DMS79 (cell line): ENCODE measurements around the gene SLMAP.

Experiments
- DNase-seq: peaks from one replicate; lab custom pipeline; 2025; lab: John Stamatoyannopoulos, UW

SLMAP gene

DNA sequence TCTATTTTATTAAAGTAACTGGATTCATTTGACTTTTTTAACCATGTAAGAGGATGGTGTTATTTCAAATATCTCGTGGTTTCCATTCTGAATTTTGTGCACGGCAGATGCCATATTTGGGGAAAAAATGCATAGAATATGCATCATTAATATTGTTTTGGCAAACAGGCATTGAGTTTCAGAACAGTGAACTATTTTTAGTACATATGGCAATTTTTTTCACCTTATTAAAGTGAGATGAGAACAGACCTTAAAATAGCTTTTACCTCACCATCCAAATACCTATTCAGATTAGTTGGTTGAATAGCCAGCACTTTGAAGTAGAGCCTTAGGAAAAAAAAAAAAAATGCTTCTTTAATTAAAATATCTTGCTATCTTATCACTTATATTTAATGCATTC is 134.8 kb downstream of the SLMAP start:
- DNase-seq, result no peak

DNA sequence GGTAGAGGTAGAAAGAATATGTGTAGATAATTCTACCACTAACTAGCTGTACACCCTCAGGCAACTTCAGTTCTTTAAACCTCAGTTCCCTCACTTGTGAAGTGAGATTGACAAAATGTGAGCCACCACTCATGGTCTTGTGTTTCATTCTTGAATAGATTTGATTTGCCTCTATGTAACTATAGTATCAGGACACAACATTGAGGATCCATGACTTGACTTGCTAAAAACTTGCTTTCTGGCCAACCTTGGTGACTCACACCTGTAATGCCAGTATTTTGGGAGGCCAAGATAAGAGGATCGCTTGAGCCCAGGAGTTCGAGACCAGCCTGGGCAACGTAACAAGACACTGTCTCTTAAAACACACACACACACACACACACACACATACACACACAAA is 136.3 kb downstream of the SLMAP start:
- DNase-seq, result no peak

DNA sequence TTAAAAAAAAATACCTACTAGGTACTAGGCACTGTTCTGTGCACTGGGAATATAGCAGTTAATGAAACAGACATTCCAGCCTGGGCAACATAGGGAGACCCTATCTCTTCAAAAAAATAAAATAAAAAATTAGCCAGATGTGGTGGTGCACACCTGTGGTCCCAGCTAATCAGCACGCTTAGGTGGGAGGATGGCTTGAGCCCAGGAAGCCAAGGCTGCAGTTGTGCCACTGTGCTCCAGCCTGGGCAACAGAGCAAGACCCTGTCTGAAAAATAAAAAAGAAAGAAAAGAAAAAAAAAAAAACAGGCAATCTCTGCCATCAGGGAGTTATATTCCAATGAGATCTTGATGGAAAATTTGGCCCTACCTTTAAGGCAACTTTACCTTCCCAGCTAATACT is 137.0 kb downstream of the SLMAP start:
- DNase-seq, result no peak

DNA sequence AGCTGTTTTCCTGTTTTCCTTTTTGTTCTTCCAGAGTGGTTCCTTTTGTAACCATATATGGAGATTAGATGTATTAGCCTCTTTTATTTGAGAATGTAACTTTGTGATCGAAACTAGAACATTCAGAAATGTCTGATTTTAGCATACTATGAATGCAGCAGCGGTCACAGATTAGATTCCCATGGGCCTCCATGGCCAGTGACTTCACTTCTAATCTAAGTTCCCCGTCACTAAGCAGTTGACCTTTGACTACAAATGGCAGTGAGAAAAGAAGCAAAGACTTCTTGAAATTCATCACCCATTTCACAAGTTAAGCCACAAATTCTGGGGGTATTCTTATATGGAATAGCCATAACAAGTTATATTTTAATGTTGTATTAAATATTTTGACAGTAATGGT is 137.6 kb downstream of the SLMAP start:
- DNase-seq, result no peak

DNA sequence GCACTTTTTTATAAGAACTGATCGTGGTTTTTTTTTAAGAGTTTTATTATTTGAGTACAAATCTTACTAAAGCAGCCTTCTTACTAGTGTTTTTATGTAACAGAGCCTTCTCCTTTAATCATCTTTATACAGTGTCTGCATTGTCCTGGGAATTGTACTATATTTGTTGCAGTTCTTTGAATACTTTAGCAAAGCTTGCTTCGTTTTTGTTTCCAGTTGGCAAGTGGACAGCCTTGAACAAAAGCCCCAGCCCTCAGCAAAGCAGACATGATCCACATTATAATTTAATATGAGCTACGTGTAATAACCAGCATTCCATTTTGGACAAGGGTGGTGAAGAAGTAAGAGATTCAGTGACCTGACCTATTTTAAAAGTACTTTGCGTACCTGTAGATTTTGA is 139.9 kb downstream of the SLMAP start:
- no peak for DNase-seq

DNA sequence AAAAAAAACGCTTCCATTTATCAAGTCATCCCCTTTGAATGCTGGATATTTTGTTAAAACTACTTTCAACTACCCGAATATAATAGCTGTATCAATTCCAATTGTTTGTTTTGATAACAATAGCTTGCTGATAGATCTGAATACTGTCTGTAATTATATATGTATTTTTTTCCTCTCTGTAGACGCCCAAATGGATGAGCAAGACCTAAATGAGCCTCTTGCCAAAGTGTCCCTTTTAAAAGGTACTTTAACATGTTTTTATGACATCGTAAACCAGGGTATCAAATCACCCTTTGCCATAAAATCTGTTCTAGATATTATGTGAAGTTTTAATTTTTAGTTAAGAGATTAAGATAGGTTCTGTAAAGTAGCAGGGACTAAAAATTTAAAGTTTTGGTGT is 140.6 kb downstream of the SLMAP start:
- DNase-seq, result no peak

DNA sequence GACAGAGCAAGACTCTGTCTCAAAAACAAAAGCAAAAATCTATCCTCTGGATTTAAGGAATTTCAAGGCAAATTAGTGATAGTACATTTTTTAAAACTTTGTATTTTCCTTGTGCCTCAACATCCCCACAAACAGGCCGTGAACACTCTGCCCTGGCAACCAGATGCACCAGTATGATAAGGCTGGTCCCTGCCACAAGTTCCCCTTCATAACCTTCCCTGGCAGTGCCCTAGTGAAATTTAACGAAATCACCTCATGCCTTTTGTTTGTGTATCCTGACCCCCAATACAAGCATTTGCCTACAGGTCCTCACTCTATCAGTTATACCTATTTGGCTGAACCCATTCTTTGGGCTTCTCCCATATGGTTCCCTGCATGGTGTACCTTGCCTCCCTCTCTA is 144.7 kb downstream of the SLMAP start:
- DNase-seq, result no peak

DNA sequence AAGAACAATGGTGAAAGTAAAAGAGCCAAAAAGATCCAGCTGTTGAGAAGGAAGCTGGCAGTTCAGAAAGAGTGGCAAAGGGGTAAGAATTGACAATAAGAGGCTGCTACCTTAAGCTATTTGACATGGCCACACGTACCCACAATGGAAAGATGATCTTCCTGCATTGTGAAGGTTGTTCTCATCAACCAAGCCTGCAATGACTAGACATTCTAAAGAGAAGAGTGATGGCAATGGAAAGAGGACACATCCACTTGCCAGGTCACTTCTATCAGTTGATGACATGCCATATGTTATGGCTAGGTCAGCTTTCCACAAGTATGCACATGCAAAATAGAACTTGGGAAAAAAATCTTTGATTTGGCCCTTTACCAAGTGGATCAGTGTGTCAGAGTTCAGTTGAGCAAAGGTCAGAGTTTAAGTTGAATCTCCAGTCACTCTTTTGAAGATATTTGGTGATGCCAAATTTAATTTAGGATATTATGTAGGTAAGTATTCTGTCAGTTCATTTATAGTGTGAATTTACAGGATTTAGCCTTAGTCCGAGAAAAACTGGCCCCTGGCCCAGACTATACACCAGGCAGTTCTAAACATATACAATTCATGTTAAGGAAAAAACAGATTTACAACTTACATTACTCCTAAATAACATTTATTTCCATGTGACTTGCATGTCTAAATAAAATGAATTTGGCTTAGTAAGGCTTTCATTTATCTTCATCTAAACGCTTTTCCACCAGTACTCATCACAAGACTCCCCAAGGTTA is 147.2 kb downstream of the SLMAP start:
- no peak for DNase-seq

DNA sequence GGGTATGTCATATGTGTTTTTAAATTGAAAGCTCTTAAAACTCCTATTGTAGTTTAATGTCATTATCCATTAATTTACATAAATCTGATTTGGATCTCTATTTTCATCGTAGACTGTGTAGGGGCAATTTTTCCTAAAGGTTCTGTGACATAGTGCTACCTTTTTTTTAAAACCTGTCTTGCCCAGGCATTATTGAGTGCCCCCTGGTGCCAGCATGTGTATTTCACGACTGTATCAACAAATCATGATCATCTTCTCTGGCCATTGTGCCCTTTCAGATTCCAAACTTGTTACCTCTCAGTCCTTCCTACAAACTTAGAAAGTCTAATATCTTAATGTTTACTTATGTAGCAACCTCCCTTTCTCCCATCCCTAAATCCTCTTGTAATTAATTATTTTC is 154.9 kb downstream of the SLMAP start:
- no peak for DNase-seq

DNA sequence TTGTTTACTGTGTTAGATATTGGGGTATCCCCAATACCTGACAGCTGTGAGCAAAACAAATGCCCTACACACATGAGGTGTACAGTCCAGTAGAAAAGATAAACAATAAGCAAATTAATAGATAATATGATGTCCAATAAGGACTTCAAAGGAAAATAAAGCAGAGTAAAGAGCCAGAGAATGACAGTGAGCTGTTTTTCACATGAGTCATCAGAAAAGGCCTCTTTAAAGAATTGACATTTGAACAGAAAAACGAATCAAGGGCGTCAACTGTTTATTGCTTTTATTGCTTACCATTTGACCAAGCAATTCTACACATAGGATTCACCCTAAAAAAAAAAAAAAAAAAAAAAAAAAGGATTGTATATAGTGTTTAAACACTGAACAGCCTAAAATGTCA is 155.5 kb downstream of the SLMAP start:
- DNase-seq, result no peak

DNA sequence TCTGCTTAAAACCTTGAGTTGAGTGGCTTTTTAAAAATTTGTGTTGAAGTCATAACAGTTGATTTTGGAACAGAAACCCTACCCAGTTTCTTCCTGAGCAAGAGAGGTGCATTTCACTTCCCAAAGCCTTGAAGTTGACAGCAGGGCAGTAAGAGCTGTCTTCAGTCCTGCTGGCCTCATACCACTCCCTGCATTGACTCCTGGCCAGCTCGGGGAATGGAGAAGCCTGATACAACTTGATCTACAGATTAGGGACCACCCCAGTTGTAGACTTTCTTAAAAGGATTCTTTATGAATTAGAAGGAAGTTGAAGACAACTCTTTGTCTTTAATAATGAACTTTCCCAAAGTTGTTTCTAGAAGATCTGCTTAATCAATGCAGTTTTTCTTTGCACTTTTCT is 161.5 kb downstream of the SLMAP start:
- DNase-seq, result no peak

DNA sequence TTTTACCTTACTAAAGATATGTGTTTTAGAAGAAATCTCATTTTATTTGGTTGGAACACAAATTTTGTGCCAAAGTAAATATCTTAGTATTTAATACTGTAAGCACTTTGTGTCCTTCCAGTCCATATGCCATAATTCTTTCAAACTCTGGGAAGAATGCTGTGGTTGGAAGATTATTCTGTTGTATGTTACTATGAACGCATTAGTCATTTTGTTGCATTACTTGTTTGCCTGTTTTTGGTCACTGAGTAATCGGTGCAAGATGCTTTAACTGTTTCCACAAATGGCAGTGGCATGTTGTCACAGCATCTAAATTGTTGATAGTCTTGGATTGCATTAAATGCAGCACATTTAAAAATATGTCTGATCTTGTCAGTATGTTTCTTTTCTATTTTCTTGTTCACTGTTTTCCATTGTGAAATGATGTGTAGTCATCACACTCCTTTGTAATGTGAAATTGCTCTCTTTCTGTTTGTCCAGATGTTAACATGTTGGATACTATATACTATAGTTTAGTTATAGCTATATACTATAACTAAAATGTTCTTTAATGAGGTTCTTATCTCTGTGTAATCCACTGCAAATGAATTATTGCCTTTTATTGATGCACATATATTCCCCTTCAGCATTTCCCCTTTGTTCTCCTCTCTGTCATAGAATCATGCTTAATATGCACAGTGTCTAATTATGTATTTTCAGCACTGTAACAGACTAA is 162.2 kb downstream of the SLMAP start:
- no peak for DNase-seq

DNA sequence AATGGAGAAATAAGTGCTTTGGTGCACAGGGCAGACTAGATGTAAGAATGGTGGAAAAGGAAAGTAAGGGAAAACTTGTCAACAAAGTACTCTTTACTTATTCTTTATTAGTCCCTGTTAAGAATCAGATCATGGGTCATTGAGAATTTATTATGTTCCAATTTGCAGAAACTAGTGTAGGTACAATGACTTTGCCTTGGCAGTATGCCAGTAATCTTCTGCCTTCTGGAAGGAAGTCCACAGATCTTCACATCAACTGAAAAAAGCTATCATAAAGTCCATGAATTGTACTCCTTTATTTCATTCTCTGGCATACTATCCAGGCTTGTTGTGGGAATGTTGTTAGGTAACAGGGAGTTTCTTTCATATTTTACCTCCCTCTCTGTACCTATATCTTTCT is 163.9 kb downstream of the SLMAP start:
- DNase-seq, result peak; percentile 6

DNA sequence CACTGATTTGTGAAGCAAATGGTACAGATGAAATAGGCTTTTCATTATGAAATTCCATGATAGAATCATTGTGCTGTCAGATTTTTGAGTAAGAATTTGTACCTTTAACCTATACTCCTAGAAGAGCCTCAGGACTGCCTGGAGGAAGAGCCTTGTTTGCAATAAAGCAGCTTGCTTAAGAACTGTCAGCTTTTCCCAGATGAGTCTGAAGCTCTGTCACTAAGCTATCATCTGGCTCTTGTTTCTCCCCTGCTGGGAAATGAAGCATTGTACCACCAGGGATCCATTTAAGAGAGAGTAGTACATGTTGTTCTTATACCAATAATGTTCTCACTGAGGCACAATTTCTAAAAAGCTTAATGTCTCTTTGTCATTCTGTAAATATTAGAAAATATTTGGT is 167.0 kb downstream of the SLMAP start:
- no peak for DNase-seq

DNA sequence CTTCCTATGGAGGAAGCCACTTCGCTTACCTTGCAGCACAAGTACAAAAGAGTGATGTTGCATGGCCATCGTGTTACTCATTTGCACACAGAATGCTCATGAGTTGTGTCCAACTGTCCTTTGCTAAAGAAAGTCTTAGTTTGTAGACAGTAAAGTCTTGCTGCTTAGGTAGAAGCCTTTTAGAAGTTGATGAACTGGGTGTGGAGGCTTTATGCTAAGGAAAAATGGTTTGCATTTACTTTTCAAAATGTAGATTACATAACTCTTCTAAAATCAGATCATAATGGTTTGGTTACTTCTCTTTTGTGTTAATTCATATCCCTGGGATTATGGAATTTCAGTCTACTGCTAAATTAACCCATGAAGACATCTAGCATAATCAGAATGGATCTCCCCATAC is 167.6 kb downstream of the SLMAP start:
- DNase-seq, result no peak

DNA sequence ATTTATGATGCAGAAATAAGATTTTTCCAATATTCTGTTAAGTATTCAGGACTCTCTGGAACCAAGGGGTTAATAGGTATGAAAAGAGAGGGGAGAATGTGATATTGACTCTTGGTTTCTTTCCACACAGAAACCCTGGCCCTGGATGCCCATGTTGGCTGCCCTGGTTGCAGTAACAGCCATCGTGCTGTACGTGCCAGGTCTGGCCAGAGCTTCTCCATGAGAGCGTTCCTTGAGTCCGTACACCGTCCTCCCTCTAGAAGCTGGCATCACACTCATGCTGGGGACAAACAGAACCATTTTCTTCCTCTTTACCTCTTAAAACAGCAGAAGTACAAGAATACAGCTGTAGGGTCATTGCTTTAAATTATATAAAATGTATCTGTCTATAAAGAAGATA is 171.1 kb downstream of the SLMAP start:
- DNase-seq, result no peak

DNA sequence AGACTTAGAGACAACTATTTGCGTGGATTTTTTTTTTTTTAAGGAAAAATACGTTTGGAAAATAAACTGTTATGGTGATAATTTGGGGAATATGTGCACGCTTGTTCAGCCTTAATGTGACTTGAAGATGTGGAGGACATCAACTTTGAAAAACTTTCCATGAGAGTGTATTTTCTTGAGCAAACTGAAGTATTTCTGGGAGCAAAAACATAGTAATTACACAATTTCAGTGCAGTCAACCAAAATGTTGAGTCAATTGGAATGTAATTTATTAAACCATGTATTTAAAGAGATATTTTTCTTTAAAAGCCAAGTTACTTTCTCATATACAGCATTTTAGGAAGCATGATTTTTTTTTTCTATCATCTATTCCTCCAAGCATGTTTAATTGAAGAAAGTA is 171.8 kb downstream of the SLMAP start:
- DNase-seq, result no peak

DNA sequence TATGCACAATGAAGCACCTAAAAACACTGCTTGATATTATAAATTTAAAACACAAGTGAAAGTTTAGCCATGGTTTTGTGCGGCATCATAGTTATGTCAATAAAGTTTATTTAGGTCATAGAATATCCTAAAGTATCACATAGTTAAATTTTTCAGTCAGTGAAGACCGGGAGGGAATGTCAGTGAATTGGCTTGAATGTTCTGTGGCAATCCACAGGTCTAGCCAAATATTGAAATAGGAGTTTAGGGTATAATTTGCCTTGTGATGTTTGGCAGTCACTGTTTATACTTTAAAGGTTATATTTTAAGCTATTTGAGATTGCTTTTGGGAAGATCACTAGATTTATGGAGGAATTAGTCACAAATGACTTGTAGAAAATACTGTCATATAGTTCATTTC is 172.4 kb downstream of the SLMAP start:
- no peak for DNase-seq

DNA sequence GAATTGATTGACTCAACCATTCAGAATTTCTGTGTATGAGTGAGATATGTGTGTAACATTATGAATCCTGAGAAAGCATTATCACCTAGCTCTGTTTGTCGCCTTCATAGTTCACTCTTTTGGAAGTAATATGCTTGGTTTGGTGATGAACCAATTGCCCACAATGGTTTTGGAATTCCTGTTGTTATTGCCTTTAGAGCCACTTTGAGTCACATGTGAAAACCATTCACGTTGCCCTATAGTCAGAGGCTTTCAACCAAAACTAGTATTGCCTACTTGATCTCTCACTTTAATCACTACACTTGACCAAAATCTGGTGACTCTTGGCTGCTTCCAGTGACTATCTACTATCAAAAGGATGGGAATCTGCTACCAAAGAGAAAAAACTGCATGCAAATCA is 173.9 kb downstream of the SLMAP start:
- no peak for DNase-seq

DNA sequence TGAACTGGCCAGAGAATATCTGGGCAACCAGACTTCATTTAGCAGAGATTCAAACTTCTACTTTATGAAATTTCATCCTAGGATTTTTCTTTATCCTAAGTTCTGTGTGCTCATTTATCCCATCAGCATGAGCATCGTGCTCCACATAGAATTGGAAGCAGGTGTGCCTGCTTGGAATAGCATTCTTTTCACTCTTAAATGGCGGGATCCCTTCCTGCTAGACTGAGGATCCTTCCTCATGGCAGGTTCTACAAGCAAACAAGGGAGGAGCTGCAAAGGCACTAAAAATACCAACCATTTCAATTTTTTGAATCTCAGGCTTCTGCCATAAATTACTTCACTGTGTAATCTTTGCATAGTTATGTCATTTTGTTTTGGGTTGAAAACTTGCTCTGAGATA is 177.5 kb downstream of the SLMAP start:
- no peak for DNase-seq

DNA sequence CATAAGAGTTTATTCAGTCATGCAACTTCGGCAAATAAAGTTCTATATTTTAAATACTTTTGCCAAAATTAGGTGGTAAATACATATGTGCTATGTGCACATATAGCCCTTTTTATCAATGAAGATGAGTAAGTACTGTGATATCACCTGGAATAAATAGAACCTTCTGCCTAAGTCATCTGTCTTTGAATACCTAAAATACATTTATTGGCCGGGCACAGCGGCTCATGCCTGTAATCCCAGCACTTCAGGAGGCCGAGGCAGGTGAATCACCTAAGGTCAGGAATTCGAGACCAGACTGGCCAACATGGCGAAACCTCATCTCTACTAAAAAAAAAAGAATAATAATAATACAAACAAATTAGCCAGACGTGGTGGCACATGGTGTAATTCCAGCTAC is 178.3 kb downstream of the SLMAP start:
- DNase-seq, result no peak

DNA sequence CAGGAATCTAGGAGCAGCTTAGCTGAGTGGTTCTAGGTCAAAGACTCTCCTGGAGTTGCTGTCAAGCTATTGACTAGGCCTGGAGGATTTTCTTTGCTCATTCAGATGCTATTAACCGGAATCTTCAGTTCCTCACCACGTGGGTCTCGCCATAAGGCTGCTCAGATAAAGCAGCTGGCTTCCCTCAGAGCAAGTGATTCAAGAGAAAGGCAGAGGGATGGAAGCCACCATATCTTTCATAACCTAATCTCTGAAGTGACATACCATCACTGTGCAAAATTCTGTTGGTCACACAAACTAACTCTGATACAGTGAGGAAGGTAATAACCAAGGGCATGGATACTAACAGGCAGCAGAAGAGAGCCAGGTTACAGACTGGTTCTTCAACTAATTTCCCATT is 179.4 kb downstream of the SLMAP start:
- DNase-seq, result no peak

DNA sequence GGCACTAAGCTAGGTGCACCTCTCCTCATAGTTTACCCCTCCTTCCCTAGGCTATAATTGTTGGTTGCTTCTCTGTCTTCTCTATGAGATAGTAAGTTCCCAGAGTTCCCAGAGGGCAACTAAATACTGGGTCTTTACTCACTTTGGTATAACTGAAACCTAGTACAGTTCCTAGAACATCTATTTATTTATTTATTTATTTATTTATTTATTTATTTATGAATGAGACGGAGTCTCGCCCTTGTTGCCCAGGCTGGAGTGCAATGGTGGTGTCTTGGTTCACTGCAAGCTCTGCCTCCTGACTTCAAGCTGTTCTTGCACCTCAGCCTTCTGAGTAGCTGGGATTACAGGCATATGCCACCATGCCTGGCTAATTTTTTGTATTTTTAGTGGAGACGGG is 181.0 kb downstream of the SLMAP start:
- DNase-seq, result no peak

DNA sequence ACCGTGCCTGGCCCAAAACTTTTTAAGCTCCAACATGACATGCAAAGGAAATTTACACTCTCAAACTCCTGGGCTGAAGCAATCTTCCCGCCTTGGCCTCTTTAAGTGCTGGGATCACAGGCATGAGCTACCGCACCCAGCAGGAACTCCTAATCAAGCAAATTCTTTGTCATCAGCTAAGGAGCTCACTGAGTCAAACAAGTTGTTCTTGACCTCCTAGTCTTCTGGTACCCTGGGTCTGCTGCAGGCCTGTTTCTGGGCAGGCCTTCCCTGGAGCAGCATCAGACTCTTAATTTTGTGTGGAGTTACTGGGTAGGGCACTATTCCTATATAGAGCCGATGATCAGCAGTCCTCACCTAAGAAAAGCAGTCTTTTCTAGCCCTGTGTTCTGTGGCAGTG is 183.7 kb downstream of the SLMAP start:
- DNase-seq, result no peak
